Activated T-helper 1 cell treated with anti-CD3 and anti-CD28 coated beads, Interleukin-12 subunit alpha, Interleukin-12 subunit beta, Interleukin-2, Interleukin-4 antibody, amounts not matched to agents 30 ng/mL and 10 ng/mL and 1 ng/mL, durations not matched to agents 14 hours and 24 hours and 36 hours (primary cell): ENCODE data around the gene KCNJ2. TPM values are rescaled to one million over a fixed set of nuclear protein-coding genes. Genes with fewer than 3 reads are reported as not detected.
A peak's percentile ranks its signal among the peaks of the same experiment; 100 is the strongest.

Source experiments
- DNase-seq: peaks from one replicate; pipeline ENCODE4 v3.0.0; 2021; ENCODE audit warnings: low spot score
- H3K27ac Mint-ChIP-seq: one replicate; pipeline ENCODE4 v1.8.0; 2021; ENCODE audit warnings: mild to moderate bottlenecking, mixed read lengths
- H3K27me3 Mint-ChIP-seq: one replicate; pipeline ENCODE4 v1.8.0; 2022; ENCODE audit warnings: mild to moderate bottlenecking, moderate library complexity, mixed read lengths; ENCODE audit not compliant: insufficient read depth
- H3K36me3 Mint-ChIP-seq: one replicate; pipeline ENCODE4 v1.8.0; 2021; ENCODE audit warnings: low read depth, mixed read lengths
- H3K4me1 Mint-ChIP-seq: one replicate; pipeline ENCODE4 v1.8.0; 2021; ENCODE audit warnings: low read depth, mixed read lengths
- H3K4me3 Mint-ChIP-seq: one replicate; pipeline ENCODE4 v1.8.0; 2021; ENCODE audit warnings: mild to moderate bottlenecking, moderate library complexity, mixed read lengths
- H3K9me3 Mint-ChIP-seq: one replicate; pipeline ENCODE4 v1.8.0; 2021; ENCODE audit warnings: mixed read lengths
- intact Hi-C: fragments of 100-400 bp; cut with micrococcal nuclease; formaldehyde crosslinking; loops from one replicate; pipeline ENCODE4 v1.15.1; 2024
- total RNA-seq: library from RNA; stranded (reverse); gene quantifications from 2 replicates; pipeline ENCODE4 v1.2.3, GENCODE V29; 2022

KCNJ2 gene
- total RNA-seq, 1 donor from 2014 or later = not detected

GRCh38 chr17:70136131-70136530 lies 33.2 kb upstream of the KCNJ2 start:
- peaks cover 16% of the 10 kb centered on the region for H3K4me1 Mint-ChIP-seq
- peaks cover 11% of the 10 kb centered on the region for H3K27me3 Mint-ChIP-seq

GRCh38 chr17:70137451-70138230 lies 31.7 kb upstream of the KCNJ2 start:
- Mint-ChIP-seq H3K4me3 (no peak overlapping the region), H3K9me3 (no peaks in the 10 kb centered on the region), H3K27ac (no peak overlapping the region), H3K27me3 (peaks cover 15% of the 10 kb centered on the region), H3K36me3 (no peaks in the 10 kb centered on the region), H3K4me1 (peaks cover 16% of the 10 kb centered on the region)
- peak; percentile 20 for DNase-seq
- intact Hi-C loops = loop anchor here (1.0 kb wide), 1 partner anchor 30 kb away; no protein-coding TSS in a partner anchor

More at GRCh38 chr17:70136131-70136530, 33.2 kb upstream of the KCNJ2 start:
- Mint-ChIP-seq H3K9me3 (no peaks in the 10 kb centered on the region), H3K36me3 (no peaks in the 10 kb centered on the region), H3K4me3 (no peak overlapping the region), H3K27ac (no peak overlapping the region)
- no peak for DNase-seq
- intact Hi-C loops = no loop called here

- intact Hi-C loops = no loop called here
- H3K9me3 Mint-ChIP-seq = no peaks in the 10 kb centered on the region
- no peak overlapping the region for H3K27ac Mint-ChIP-seq
These were observed 31.0 kb upstream of the KCNJ2 start for GRCh38 chr17:70138291-70138865.

GRCh38 chr17:70139449-70139993 lies 29.8 kb upstream of the KCNJ2 start:
- no peaks in the 10 kb centered on the region for H3K36me3 Mint-ChIP-seq
- no peak overlapping the region for H3K27ac Mint-ChIP-seq
- no peak overlapping the region for H3K4me3 Mint-ChIP-seq
- H3K4me1 Mint-ChIP-seq = peaks cover 16% of the 10 kb centered on the region
- intact Hi-C loops = no loop called here
- peaks cover 11% of the 10 kb centered on the region for H3K27me3 Mint-ChIP-seq
- no peaks in the 10 kb centered on the region for H3K9me3 Mint-ChIP-seq
- DNase-seq = no peak

More at GRCh38 chr17:70138291-70138865, 31.0 kb upstream of the KCNJ2 start:
- H3K36me3 Mint-ChIP-seq = no peaks in the 10 kb centered on the region
- peaks cover 16% of the 10 kb centered on the region for H3K4me1 Mint-ChIP-seq
- no peak overlapping the region for H3K4me3 Mint-ChIP-seq
- DNase-seq = no peak
- H3K27me3 Mint-ChIP-seq = peaks cover 12% of the 10 kb centered on the region

- no peaks in the 10 kb centered on the region for H3K36me3 Mint-ChIP-seq
- no peaks in the 10 kb centered on the region for H3K4me1 Mint-ChIP-seq
- H3K27me3 Mint-ChIP-seq = peaks cover 20% of the 10 kb centered on the region
These were observed 25.0 kb upstream of the KCNJ2 start for GRCh38 chr17:70144260-70144846.

GRCh38 chr17:70153210-70153609 lies 16.1 kb upstream of the KCNJ2 start:
- H3K27ac Mint-ChIP-seq = no peak overlapping the region
- no peaks in the 10 kb centered on the region for H3K9me3 Mint-ChIP-seq
- peaks cover 13% of the 10 kb centered on the region for H3K27me3 Mint-ChIP-seq
- H3K4me1 Mint-ChIP-seq = no peaks in the 10 kb centered on the region
- DNase-seq = no peak
- H3K4me3 Mint-ChIP-seq = no peak overlapping the region
- intact Hi-C loops = no loop called here
- no peaks in the 10 kb centered on the region for H3K36me3 Mint-ChIP-seq

More at GRCh38 chr17:70144260-70144846, 25.0 kb upstream of the KCNJ2 start:
- H3K4me3 Mint-ChIP-seq = no peak overlapping the region
- intact Hi-C loops = loop anchor here (1.0 to 2.0 kb wide), 2 partner anchors 538 to 575 kb away; no protein-coding TSS in a partner anchor
- no peak for DNase-seq
- H3K27ac Mint-ChIP-seq = no peak overlapping the region
- no peaks in the 10 kb centered on the region for H3K9me3 Mint-ChIP-seq

- Mint-ChIP-seq H3K27me3 (peaks cover 18% of the 10 kb centered on the region), H3K4me3 (no peak overlapping the region), H3K4me1 (no peaks in the 10 kb centered on the region), H3K9me3 (no peaks in the 10 kb centered on the region), H3K27ac (no peak overlapping the region), H3K36me3 (no peaks in the 10 kb centered on the region)
- no peak for DNase-seq
- intact Hi-C loops = no loop called here
These were observed 12.2 kb upstream of the KCNJ2 start for GRCh38 chr17:70157151-70157550.

- peaks cover 20% of the 10 kb centered on the region for H3K27me3 Mint-ChIP-seq
- intact Hi-C loops = no loop called here
- no peaks in the 10 kb centered on the region for H3K9me3 Mint-ChIP-seq
- no peak overlapping the region for H3K27ac Mint-ChIP-seq
- DNase-seq = no peak
- H3K4me1 Mint-ChIP-seq = no peaks in the 10 kb centered on the region
- no peaks in the 10 kb centered on the region for H3K36me3 Mint-ChIP-seq
- H3K4me3 Mint-ChIP-seq = no peak overlapping the region
These were observed 11.2 kb upstream of the KCNJ2 start for GRCh38 chr17:70158180-70158579.

GRCh38 chr17:70158591-70158990 lies 10.7 kb upstream of the KCNJ2 start:
- Mint-ChIP-seq H3K9me3 (no peaks in the 10 kb centered on the region), H3K4me3 (no peak overlapping the region), H3K27ac (no peak overlapping the region), H3K4me1 (no peaks in the 10 kb centered on the region), H3K27me3 (peaks cover 20% of the 10 kb centered on the region), H3K36me3 (no peaks in the 10 kb centered on the region)
- intact Hi-C loops = no loop called here
- DNase-seq = no peak

- Mint-ChIP-seq H3K9me3 (no peaks in the 10 kb centered on the region), H3K4me1 (no peaks in the 10 kb centered on the region), H3K36me3 (no peaks in the 10 kb centered on the region), H3K27me3 (peaks cover 20% of the 10 kb centered on the region), H3K27ac (no peak overlapping the region), H3K4me3 (no peak overlapping the region)
- intact Hi-C loops = loop anchor here (10.0 kb wide), 1 partner anchor 835 kb away; the partner anchor contains the start of gene ABCA5
- no peak for DNase-seq
These were observed 9.4 kb upstream of the KCNJ2 start for GRCh38 chr17:70159980-70160379.

- peaks cover 24% of the 10 kb centered on the region for H3K27me3 Mint-ChIP-seq
- no peak for DNase-seq
- H3K4me1 Mint-ChIP-seq = no peaks in the 10 kb centered on the region
- no peak overlapping the region for H3K4me3 Mint-ChIP-seq
- intact Hi-C loops = loop anchor here (10.0 kb wide), 1 partner anchor 837 kb away; the partner anchor contains the start of gene ABCA5
- no peak overlapping the region for H3K27ac Mint-ChIP-seq
- no peaks in the 10 kb centered on the region for H3K9me3 Mint-ChIP-seq
- no peaks in the 10 kb centered on the region for H3K36me3 Mint-ChIP-seq
These were observed 7.8 kb upstream of the KCNJ2 start for GRCh38 chr17:70161519-70161918.

- no peak for DNase-seq
- Mint-ChIP-seq H3K27ac (no peak overlapping the region), H3K27me3 (peaks cover 41% of the 10 kb centered on the region), H3K36me3 (no peaks in the 10 kb centered on the region), H3K4me3 (no peak overlapping the region), H3K4me1 (peaks cover 18% of the 10 kb centered on the region), H3K9me3 (no peaks in the 10 kb centered on the region)
- intact Hi-C loops = loop anchor here (10.0 kb wide), 1 partner anchor 841 kb away; the partner anchor contains the start of gene ABCA5
These were observed 3.9 kb upstream of the KCNJ2 start for GRCh38 chr17:70165383-70165782.
